Caco-2 (cell line): ENCODE data around the gene RFX4. TPM values are rescaled to one million over a fixed set of nuclear protein-coding genes. Genes with fewer than 3 reads are reported as not detected.
A peak's percentile ranks its signal among the peaks of the same experiment; 100 is the strongest.

Experiments used
- BruUV-seq: library from RNA; stranded (reverse); fragments of 400-500 nt; replicated peaks from 2 replicates; lab custom pipeline; 2021; lab: Mats Ljungman, UMichigan
- CTCF ChIA-PET: fragments of 300-600 bp; sonication (Branson Sonifier 250); formaldehyde crosslinking; loops from one replicate; lab custom pipeline; 2022; ENCODE audit warnings: antibody characterized with exemption; lab: Charles Lee
- POLR2A ChIA-PET: fragments of 300-600 bp; sonication (Branson Sonifier 250); formaldehyde crosslinking; loops from one replicate; lab custom pipeline; 2022; ENCODE audit warnings: antibody characterized with exemption; lab: Charles Lee
- DNase-seq, 2 experiments: peaks; one replicate each; pipeline versions ENCODE4 v3.0.0 to v3.0.0-alpha.2; 2020 to 2022
- H3K27me3 ChIP-seq: replicated peaks from 2 replicates; pipeline ENCODE4 v1.6.0; 2011; ENCODE audit warnings: low read length; ENCODE audit not compliant: control insufficient read depth, insufficient read depth
- H3K36me3 ChIP-seq: 2 replicates; pipeline ENCODE4 v1.5.1; 2011; ENCODE audit warnings: low read length; ENCODE audit not compliant: control insufficient read depth, insufficient read depth
- H3K4me1 ChIP-seq: fragments of 250-450 bp; sonication (Bioruptor Pico); 2 replicates; pipeline ENCODE4 v1.5.1; 2020; ENCODE audit warnings: mild to moderate bottlenecking
- H3K4me3 ChIP-seq: 2 replicates; pipeline ENCODE4 v1.5.1; 2011; ENCODE audit warnings: low read depth, mild to moderate bottlenecking, control low read depth, low read length
- H3K9me3 ChIP-seq: fragments of 250-450 bp; sonication (Bioruptor Pico); 2 replicates; pipeline ENCODE4 v1.5.1; 2020; ENCODE audit warnings: mild to moderate bottlenecking, moderate library complexity
- H3K27ac Mint-ChIP-seq: one replicate; pipeline ENCODE4 v1.8.0; 2022; ENCODE audit warnings: mixed read lengths; ENCODE audit not compliant: unreplicated experiment
- H3K27me3 Mint-ChIP-seq: one replicate; pipeline ENCODE4 v1.8.0; 2022; ENCODE audit warnings: mixed read lengths; ENCODE audit not compliant: insufficient read depth, unreplicated experiment
- H3K36me3 Mint-ChIP-seq: one replicate; pipeline ENCODE4 v1.8.0; 2022; ENCODE audit warnings: mild to moderate bottlenecking, mixed read lengths; ENCODE audit not compliant: insufficient read depth, unreplicated experiment
- H3K4me1 Mint-ChIP-seq: one replicate; pipeline ENCODE4 v1.8.0; 2022; ENCODE audit warnings: low read depth, mixed read lengths; ENCODE audit not compliant: unreplicated experiment
- H3K4me3 Mint-ChIP-seq: one replicate; pipeline ENCODE4 v1.8.0; 2022; ENCODE audit warnings: mild to moderate bottlenecking, moderate library complexity, mixed read lengths; ENCODE audit not compliant: unreplicated experiment
- H3K9me3 Mint-ChIP-seq: one replicate; pipeline ENCODE4 v1.8.0; 2022; ENCODE audit warnings: mixed read lengths; ENCODE audit not compliant: unreplicated experiment
- intact Hi-C: fragments of 100-400 bp; cut with micrococcal nuclease; formaldehyde crosslinking; loops from one replicate; pipeline ENCODE4 v1.10.0; 2022; ENCODE audit not compliant: unreplicated experiment
- total RNA-seq: library from RNA; stranded (reverse); gene quantifications from 2 replicates; pipeline ENCODE4 v1.2.3, GENCODE V29; 2022
- TF ChIP-seq, protein P1 (sequence below), 2 experiments: fragments of 200-600 bp in 1 of 2; IDR thresholded peaks; 1 replicate in 1 of 2; 2 replicates in 1 of 2; pipeline versions ENCODE4 v1.5.1 to v1.8.0; 2011 to 2022; ENCODE audit warnings: antibody characterized with exemption in 1 of 2, control low read depth in 1 of 2, inconsistent platforms in 1 of 2, low read depth in 1 of 2, low read length in 1 of 2, mild to moderate bottlenecking in 1 of 2, moderate library complexity in 1 of 2; ENCODE audit not compliant: insufficient read depth in 1 of 2, severe bottlenecking in 1 of 2, unreplicated experiment in 1 of 2

Gene RFX4
- total RNA-seq, 1 experiment from 2014 or later = not detected

DNA sequence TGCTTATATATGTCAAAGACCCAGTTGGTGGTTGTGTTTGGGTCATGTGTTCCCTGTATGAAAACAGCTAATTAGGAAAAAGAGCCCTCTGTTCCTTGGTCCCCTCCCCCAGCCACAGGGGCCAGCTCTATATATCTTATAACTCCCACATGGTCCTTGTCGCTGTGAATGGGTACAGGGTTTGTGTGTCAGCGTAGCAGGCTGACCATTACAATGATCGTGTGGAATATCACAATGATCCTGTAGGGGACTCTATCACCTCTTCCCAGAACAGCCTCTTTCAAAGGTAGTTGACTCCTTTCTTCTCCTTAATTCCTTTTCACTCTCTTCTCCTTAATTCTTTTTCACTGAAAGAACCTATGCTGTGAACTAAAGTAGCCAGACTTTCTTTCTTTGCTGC is 140.0 kb downstream of the RFX4 start:
- Histone ChIP-seq H3K4me3 (no peak overlapping the region), H3K27me3 (no peaks in the 10 kb centered on the region), H3K4me1 (no peaks in the 10 kb centered on the region), H3K36me3 (no peaks in the 10 kb centered on the region), H3K9me3 (no peaks in the 10 kb centered on the region)
- Mint-ChIP-seq H3K27me3 (no peaks in the 10 kb centered on the region), H3K4me1 (no peaks in the 10 kb centered on the region), H3K4me3 (no peak overlapping the region), H3K36me3 (no peaks in the 10 kb centered on the region), H3K9me3 (no peaks in the 10 kb centered on the region), H3K27ac (no peak overlapping the region)
- TF ChIP-seq, protein P1, sequence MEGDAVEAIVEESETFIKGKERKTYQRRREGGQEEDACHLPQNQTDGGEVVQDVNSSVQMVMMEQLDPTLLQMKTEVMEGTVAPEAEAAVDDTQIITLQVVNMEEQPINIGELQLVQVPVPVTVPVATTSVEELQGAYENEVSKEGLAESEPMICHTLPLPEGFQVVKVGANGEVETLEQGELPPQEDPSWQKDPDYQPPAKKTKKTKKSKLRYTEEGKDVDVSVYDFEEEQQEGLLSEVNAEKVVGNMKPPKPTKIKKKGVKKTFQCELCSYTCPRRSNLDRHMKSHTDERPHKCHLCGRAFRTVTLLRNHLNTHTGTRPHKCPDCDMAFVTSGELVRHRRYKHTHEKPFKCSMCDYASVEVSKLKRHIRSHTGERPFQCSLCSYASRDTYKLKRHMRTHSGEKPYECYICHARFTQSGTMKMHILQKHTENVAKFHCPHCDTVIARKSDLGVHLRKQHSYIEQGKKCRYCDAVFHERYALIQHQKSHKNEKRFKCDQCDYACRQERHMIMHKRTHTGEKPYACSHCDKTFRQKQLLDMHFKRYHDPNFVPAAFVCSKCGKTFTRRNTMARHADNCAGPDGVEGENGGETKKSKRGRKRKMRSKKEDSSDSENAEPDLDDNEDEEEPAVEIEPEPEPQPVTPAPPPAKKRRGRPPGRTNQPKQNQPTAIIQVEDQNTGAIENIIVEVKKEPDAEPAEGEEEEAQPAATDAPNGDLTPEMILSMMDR (IDR thresholded peaks at IDR 0.05; ENCODE audit: insufficient read depth in 1 of 2, low read depth in 1 of 2, low read length in 1 of 2, severe bottlenecking in 1 of 2, unreplicated experiment in 1 of 2) = peak in 1 of 2 experiments; percentile 17
- ChIA-PET POLR2A (no interaction called here), CTCF (no interaction called here)
- intact Hi-C loops = no loop called here
- no TSS peak for BruUV-seq
- DNase-seq = no peak

DNA sequence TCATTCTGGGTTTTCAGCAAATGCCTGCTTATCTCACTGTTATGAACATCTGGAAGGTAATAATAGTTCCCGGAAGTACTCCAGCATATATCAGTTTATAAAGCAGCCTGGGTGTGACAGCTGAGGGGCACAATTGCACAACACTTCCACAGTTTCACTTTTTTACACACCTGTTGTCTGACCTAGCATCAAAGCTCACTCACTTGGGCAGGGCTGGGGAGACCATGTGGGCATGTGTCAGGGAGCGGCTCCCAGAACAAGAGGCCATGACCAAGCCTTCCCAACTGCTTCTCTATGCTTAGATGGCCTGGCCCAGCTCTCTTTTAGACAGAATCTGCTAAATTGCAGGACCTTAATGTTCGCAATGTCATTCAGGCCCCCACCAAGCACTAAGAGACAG is 140.6 kb downstream of the RFX4 start:
- H3K36me3 ChIP-seq = no peaks in the 10 kb centered on the region
- TF ChIP-seq, protein P1 (IDR thresholded peaks at IDR 0.05; ENCODE audit: insufficient read depth in 1 of 2, low read depth in 1 of 2, low read length in 1 of 2, severe bottlenecking in 1 of 2, unreplicated experiment in 1 of 2) = no peak
- DNase-seq = no peak
- ChIA-PET POLR2A (no interaction called here), CTCF (interaction anchor here (1.1 kb wide), 1 partner anchor 119 kb away, joined by 3 read pairs; no protein-coding TSS in a partner anchor)
- Mint-ChIP-seq H3K4me1 (no peaks in the 10 kb centered on the region), H3K36me3 (no peaks in the 10 kb centered on the region), H3K9me3 (no peaks in the 10 kb centered on the region), H3K27me3 (no peaks in the 10 kb centered on the region), H3K27ac (no peak overlapping the region), H3K4me3 (no peak overlapping the region)
- BruUV-seq = no TSS peak
- H3K4me1 ChIP-seq = no peaks in the 10 kb centered on the region
- intact Hi-C loops = no loop called here
- no peaks in the 10 kb centered on the region for H3K27me3 ChIP-seq
- H3K9me3 ChIP-seq = no peaks in the 10 kb centered on the region
- no peak overlapping the region for H3K4me3 ChIP-seq

DNA sequence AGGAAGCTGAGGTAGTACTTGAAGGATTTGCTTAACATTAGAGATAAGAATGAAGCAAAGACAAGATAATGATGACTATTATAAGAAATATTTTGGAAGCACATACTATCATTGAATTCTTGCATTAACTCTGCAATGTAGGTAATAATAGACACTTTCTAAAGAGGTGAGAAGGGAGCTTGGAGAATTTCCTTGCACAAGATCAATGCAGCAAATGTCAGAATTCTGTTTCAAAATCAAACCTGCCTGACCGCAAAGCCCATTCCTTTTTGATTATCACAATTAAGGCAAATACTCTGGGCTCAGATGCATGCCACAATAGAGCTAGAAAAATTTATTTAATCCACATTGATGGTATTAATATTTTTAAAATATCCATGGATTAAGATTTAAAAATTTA is 141.3 kb downstream of the RFX4 start:
- Histone ChIP-seq H3K4me3 (no peak overlapping the region), H3K4me1 (no peaks in the 10 kb centered on the region), H3K9me3 (no peaks in the 10 kb centered on the region), H3K27me3 (no peaks in the 10 kb centered on the region), H3K36me3 (no peaks in the 10 kb centered on the region)
- BruUV-seq = no TSS peak
- no peak for DNase-seq
- CTCF ChIA-PET = interaction anchor here (1.1 kb wide), 1 partner anchor 118 kb away, joined by 3 read pairs; no protein-coding TSS in a partner anchor
- no peaks in the 10 kb centered on the region for H3K27me3 Mint-ChIP-seq
- no peak overlapping the region for H3K27ac Mint-ChIP-seq
- TF ChIP-seq, protein P1 (IDR thresholded peaks at IDR 0.05; ENCODE audit: insufficient read depth in 1 of 2, low read depth in 1 of 2, low read length in 1 of 2, severe bottlenecking in 1 of 2, unreplicated experiment in 1 of 2) = no peak
- no peaks in the 10 kb centered on the region for H3K9me3 Mint-ChIP-seq
- H3K4me1 Mint-ChIP-seq = no peaks in the 10 kb centered on the region
- POLR2A ChIA-PET = no interaction called here
- no peak overlapping the region for H3K4me3 Mint-ChIP-seq
- H3K36me3 Mint-ChIP-seq = no peaks in the 10 kb centered on the region
- intact Hi-C loops = no loop called here
